ENCODE measurements around the gene DECR2. TPM values are rescaled to one million over a fixed set of nuclear protein-coding genes. Genes with fewer than 3 reads are reported as not detected.
A peak's percentile ranks its signal among the peaks of the same experiment; 100 is the strongest.

The DECR2 gene
- total and polyA plus RNA-seq, 9 of the 15 experiments (the other 6 are each of a cell fraction or from before 2014, with no cell fraction given) = 1.0 to 31.9 (median 10.3) TPM

GRCh38 chr16:427250-427649, 25.6 kb downstream of the DECR2 start:
- POLR2A ChIA-PET = no interaction called here
- TF ChIP-seq ZBTB40 (IDR thresholded peaks at IDR 0.05) (0 out of 2 replicates have a peak, but pooled peaks have one; percentile 25), ZBTB40 (CRISPR knock-in tag; IDR thresholded peaks at IDR 0.05) (no peak), GATA2 (CRISPR knock-in tag; IDR thresholded peaks at IDR 0.05) (0 out of 2 replicates have a peak, but pooled peaks have one; percentile 3), FUS (optimal IDR thresholded peaks at IDR 0.05; ENCODE audit: low read depth, low read length) (no peak), ZNF639 (CRISPR knock-in tag; conservative IDR thresholded peaks at IDR 0.05 in 1 of 2, IDR thresholded peaks at IDR 0.05 in 1 of 2) (no peak), STAT5B (CRISPR knock-in tag; IDR thresholded peaks at IDR 0.05) (no peak), ZNF511 (CRISPR knock-in tag; IDR thresholded peaks at IDR 0.05) (no peak), NR3C1 (CRISPR knock-in tag; IDR thresholded peaks at IDR 0.05) (no peak), FOXM1 (IDR thresholded peaks at IDR 0.05; ENCODE audit: low read depth) (no peak), FOXM1 (CRISPR knock-in tag; IDR thresholded peaks at IDR 0.05; ENCODE audit: low read depth) (no peak), MAX (CRISPR knock-in tag; IDR thresholded peaks at IDR 0.05) (no peak)

More at GRCh38 chr16:427250-427649, 25.6 kb downstream of the DECR2 start:
- in situ Hi-C loops (cut with MboI) (no loop called here), intact Hi-C loops (cut with micrococcal nuclease) (loop anchor here (10.0 kb wide), 1 partner anchor 58 kb away; no protein-coding TSS in a partner anchor)
- Histone ChIP-seq H3K79me2 (ENCODE audit: control insufficient read depth, insufficient read depth, low read length) (peaks cover 8% of the 10 kb centered on the region; the same call in 2 of the 3 replicates), H3K36me3 (ENCODE audit: control insufficient read depth, insufficient read depth, low read length) (no peaks in the 10 kb centered on the region; the same call in 2 of the 3 replicates), H3K4me2 (ENCODE audit: insufficient read depth, low read length) (peak overlapping the region; percentile 69; the same call in 1 of the 2 replicates), H2AFZ (ENCODE audit: low read depth, low read length) (no peak overlapping the region), H3K27ac (ENCODE audit: extremely low read depth, low read depth, low read length) (no peak overlapping the region), H4K20me1 (replicated peaks; ENCODE audit: control insufficient read depth, insufficient read depth, low read length) (no peaks in the 10 kb centered on the region), H3K9me1 (ENCODE audit: control insufficient read depth, insufficient read depth, low read length) (no peaks in the 10 kb centered on the region), H3K9ac (ENCODE audit: insufficient read depth in 1 of 2, low read depth in 2 of 2, low read length in 2 of 2) (no peak overlapping the region), H3K27me3 (ENCODE audit: control insufficient read depth in 2 of 2, insufficient read depth in 2 of 2, low read length in 2 of 2) (no peaks in the 10 kb centered on the region), H3K4me1 (replicated peaks in 1 of 2; ENCODE audit: control insufficient read depth in 2 of 2, insufficient read depth in 2 of 2, low read length in 2 of 2) (peaks cover 12 to 40% of the 10 kb centered on the region in 2 experiments; a peak in 3 of 5 replicates), H3K4me3 (0 out of 2 replicates have a peak overlapping the region, but pooled peaks have one; percentile 49), H3K9me3 (replicated peaks; ENCODE audit: control insufficient read depth, insufficient read depth, low read depth, low read length) (no peaks in the 10 kb centered on the region)
- ATAC-seq (no peak), DNase-seq (ENCODE audit: extremely low read depth in 1 of 4, low spot score in 3 of 4) (no peak), FAIRE-seq (no peak)
- 68% methylated on average over 9 of the region's 10 CpGs for WGBS (ENCODE audit: insufficient coverage, low coverage, missing lambda C conversion rate)
- BruUV-seq (replicated peaks) = TSS peak; percentile 76
- CTCF ChIA-PET (ENCODE audit: low intra/inter-chr PET ratio) = no interaction called here

Data from K562 (cell line).